GM19467 (cell line): ENCODE measurements around the gene MYH13.

Experiments
- ATAC-seq: cut with Tn5 transposase; IDR thresholded peaks from one replicate; pipeline ENCODE4 v1.9.1; 2021; ENCODE audit warnings: mild to moderate bottlenecking, moderate library complexity; ENCODE audit not compliant: unreplicated experiment

Gene MYH13

GRCh38 chr17:10372906-10373305 lies at the start of gene MYH13:
TSS of gene MYH13 (minus strand) at chr17:10373006. CDS start at chr17:10364530, 8,476 bp downstream.
- ATAC-seq, result no peak

- no peak for ATAC-seq
These were observed 49.2 kb upstream of the MYH13 start, which contains the start of gene MYH8 for GRCh38 chr17:10421900-10422542. TSS of gene MYH8 (minus strand) at chr17:10421950. CDS start at chr17:10420227, 1,723 bp downstream.

GRCh38 chr17:10421211-10421610 lies 48.4 kb upstream of the MYH13 start:
- ATAC-seq, result no peak

- ATAC-seq, result no peak
These were observed 48.0 kb upstream of the MYH13 start for GRCh38 chr17:10420811-10421210.

- ATAC-seq, result no peak
These were observed 44.6 kb upstream of the MYH13 start for GRCh38 chr17:10417431-10417830.

- ATAC-seq, result no peak
These were observed 42.4 kb upstream of the MYH13 start for GRCh38 chr17:10415161-10415560.

GRCh38 chr17:10403589-10403988 lies 30.8 kb upstream of the MYH13 start:
- no peak for ATAC-seq

- no peak for ATAC-seq
These were observed 25.5 kb upstream of the MYH13 start for GRCh38 chr17:10398352-10398751.

- ATAC-seq, result no peak
These were observed 23.8 kb upstream of the MYH13 start for GRCh38 chr17:10396524-10397163.

- no peak for ATAC-seq
These were observed 21.5 kb upstream of the MYH13 start for GRCh38 chr17:10394201-10394887.

- no peak for ATAC-seq
These were observed 20.1 kb upstream of the MYH13 start for GRCh38 chr17:10392880-10393279.

- ATAC-seq, result no peak
These were observed 13.1 kb upstream of the MYH13 start for GRCh38 chr17:10385871-10386270.

- no peak for ATAC-seq
These were observed 11.4 kb upstream of the MYH13 start for GRCh38 chr17:10384175-10384574.

GRCh38 chr17:10380631-10381408 lies 8.0 kb upstream of the MYH13 start:
- ATAC-seq, result no peak

- ATAC-seq, result no peak
These were observed 2.7 kb downstream of the MYH13 start for GRCh38 chr17:10370016-10370608.

- no peak for ATAC-seq
These were observed 3.6 kb downstream of the MYH13 start for GRCh38 chr17:10369239-10369638.

GRCh38 chr17:10368561-10368960 lies 4.2 kb downstream of the MYH13 start:
- no peak for ATAC-seq

GRCh38 chr17:10360578-10360977 lies 12.2 kb downstream of the MYH13 start:
- no peak for ATAC-seq

- no peak for ATAC-seq
These were observed 15.0 kb downstream of the MYH13 start for GRCh38 chr17:10357768-10358167.

GRCh38 chr17:10354651-10355050 lies 18.2 kb downstream of the MYH13 start:
- no peak for ATAC-seq

GRCh38 chr17:10352893-10353292 lies 19.9 kb downstream of the MYH13 start:
- ATAC-seq, result no peak
